ENCODE measurements around the gene NANOS3.
A peak's percentile ranks its signal among the peaks of the same experiment; 100 is the strongest.
"Not testable (repeated sequence)": the region's sequence is repeated elsewhere in the genome, so short reads cannot be mapped to it uniquely, and the experiment has no call there.

NANOS3 gene

DNA sequence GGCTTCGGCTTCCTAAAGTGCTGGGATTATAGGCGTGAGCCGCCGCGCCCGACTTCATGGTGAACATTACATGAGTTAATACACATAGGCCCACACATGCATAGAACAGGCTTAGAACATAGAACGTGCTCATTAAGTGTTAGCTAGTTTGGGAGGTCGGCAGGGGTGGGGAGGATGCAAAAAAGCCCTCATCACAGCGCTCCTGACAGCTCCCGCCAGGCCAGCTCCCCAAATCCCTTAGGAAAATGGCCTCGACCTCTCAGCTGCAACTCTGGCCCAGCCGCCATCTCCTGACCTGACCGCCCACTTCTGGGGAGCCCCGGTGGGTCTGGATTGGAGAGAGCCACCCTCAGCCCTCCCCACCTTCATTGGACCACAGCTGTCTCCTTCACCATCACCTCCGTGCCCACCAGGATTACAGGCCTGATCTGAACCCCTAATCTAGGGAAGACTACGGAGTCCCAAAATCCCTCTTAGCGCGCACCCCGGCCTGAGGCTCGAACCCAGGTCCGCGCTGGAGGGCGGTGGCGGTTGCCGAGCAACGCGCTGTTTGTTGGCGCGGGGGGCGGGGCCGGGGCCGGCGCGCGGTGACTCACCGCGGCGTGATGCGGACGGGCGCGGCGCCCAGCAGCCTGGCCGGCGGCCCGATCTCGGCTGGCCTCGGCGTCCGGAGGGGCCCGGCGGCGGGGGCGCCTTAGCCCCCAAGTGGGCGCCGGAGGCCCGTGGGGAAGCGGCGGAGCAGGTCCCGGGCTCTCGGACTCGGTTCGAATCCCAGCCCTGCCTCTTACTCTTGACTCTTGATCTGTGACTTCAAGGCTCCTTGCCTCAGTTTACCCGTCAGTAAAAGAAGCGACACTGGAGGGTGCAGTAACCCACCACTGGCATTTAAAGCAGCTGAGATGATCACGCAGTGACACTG, 26.7 kb upstream of the NANOS3 start:
- no peak for TF ChIP-seq CTCF (IDR thresholded peaks at IDR 0.05; ENCODE audit: insufficient read depth, low read depth, low read length, missing control alignments)
- DNase-seq (ENCODE audit: low read depth): peak; percentile 77
- H3K4me3 ChIP-seq (ENCODE audit: low read length): peak overlapping the region; percentile 41

GRCh38 chr19:13850910-13851733, 25.8 kb upstream of the NANOS3 start:
- peak overlapping the region; percentile 41 for H3K4me3 ChIP-seq (ENCODE audit: low read length)
- DNase-seq (ENCODE audit: low read depth): peak; percentile 94
- no peak for TF ChIP-seq CTCF (IDR thresholded peaks at IDR 0.05; ENCODE audit: insufficient read depth, low read depth, low read length, missing control alignments)

DNA sequence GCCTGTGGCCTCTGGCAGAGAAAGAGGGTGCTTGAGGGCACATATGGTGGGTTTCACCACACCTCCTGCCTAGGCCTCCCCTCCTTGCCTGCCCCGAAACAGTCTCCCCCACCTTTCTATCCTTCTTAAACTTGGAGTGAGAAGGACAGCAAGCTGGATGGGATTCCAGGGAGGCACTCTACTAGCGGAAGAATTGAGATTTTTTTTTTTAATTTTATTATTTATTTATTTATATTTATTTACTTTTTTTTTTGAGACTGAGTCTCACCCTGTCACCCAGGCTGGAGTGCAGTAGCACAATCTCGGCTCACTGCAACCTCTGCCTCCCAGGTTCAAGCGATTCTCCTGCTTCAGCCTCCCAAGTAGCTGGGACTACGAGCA, 25.2 kb upstream of the NANOS3 start:
- H3K4me3 ChIP-seq (ENCODE audit: low read length); DNase-seq (ENCODE audit: low read depth): not testable (repeated sequence)

- not testable (repeated sequence) for DNase-seq (ENCODE audit: low read depth); H3K4me3 ChIP-seq (ENCODE audit: low read length)
These were observed 24.7 kb upstream of the NANOS3 start for GRCh38 chr19:13852171-13852707.

- no peak for TF ChIP-seq CTCF (IDR thresholded peaks at IDR 0.05; ENCODE audit: insufficient read depth, low read depth, low read length, missing control alignments)
- DNase-seq (ENCODE audit: low read depth): no peak
- no peak overlapping the region for H3K4me3 ChIP-seq (ENCODE audit: low read length)
These were observed 20.4 kb upstream of the NANOS3 start for GRCh38 chr19:13856497-13856896.

DNA sequence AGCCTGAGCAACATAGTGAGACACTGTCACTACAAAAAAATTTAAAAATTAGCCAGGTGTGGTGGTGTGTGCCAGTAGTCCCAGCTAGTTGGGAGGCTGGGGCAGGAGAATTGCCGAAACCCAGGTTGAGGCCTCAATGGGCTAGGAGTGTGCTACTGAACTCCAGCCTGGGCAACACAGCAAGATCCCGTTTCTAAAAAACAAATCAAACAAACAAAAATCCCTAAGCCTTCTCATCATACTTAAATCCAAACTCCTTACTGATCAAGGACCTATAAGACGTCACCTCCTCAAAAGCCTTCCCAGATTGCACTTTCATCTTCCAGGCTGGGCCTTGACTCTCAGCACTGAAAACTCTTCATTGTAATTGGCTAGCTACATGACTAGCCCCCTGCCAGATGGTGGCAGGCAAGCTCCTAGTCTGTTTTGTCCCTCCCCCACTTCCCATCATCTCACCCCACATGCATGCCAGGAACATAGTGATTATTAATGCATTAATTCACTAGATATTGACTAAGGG, 17.5 kb upstream of the NANOS3 start:
- no peak for TF ChIP-seq CTCF (IDR thresholded peaks at IDR 0.05; ENCODE audit: insufficient read depth, low read depth, low read length, missing control alignments)
- peak; percentile 62 for DNase-seq (ENCODE audit: low read depth)
- no peak overlapping the region for H3K4me3 ChIP-seq (ENCODE audit: low read length)

- TF ChIP-seq CTCF (IDR thresholded peaks at IDR 0.05; ENCODE audit: insufficient read depth, low read depth, low read length, missing control alignments): no peak
- DNase-seq (ENCODE audit: low read depth): no peak
- H3K4me3 ChIP-seq (ENCODE audit: low read length): no peak overlapping the region
These were observed 16.1 kb upstream of the NANOS3 start for GRCh38 chr19:13860679-13861391.
